ENCODE measurements around the gene SLC45A3.
"Not testable (repeated sequence)": the region's sequence is repeated elsewhere in the genome, so short reads cannot be mapped to it uniquely, and the experiment has no call there.

SLC45A3 gene

DNA sequence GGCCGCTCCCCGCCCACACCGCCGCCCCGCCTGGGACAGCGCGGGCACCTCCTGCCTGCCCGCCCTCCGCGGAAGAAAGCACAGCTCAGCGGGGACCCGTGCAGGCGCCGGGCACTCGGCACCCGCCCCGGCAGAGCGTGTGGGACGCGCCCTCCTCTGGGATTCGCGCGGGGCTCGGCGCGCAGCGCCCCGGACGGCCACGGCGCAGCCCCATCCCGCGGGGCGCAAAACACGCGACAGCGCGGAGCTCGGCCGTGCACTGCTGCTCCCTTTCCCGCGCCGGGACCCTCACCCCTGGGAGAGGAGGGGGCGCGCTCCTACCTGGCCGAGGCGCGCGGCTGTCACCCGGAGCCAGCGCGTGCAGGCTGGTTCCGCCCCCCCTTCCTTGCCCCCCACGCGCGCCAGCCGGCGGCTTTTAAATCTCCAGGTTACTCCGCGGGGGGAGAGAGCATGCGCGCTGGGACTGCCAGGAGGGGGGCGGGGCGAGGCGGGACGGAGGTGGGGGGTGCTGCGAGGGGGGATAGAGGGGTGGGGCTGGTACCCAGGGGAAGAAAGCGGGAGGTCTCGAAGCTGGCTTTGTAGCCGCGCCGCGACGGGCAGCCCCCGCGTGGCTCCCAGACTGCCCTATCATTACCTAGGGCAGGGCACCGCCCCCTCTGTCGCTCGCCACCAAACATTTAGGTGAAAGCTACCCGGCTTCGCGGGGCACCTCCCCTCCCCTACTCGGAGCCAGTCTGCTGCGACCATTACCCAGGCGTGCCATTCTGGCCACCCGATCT lies at the start of gene SLC45A3:
Gene SLC45A3, minus strand, starts transcription at position 437 of the 779 bp plus-strand sequence. CDS start 15,853 bp downstream, outside the sequence.
- in situ Hi-C loops (cut with HindIII; ENCODE audit: low sequenced_read_pairs) = no loop called here
- DNase-seq (ENCODE audit: low read depth, low spot score) = no peak
- peak within 1 kb of the TSS; percentile 51 for H3K4me3 ChIP-seq (ENCODE audit: low read depth, low read length)
- no peak for TF ChIP-seq CTCF (IDR thresholded peaks at IDR 0.05; ENCODE audit: low read depth, low read length)

DNA sequence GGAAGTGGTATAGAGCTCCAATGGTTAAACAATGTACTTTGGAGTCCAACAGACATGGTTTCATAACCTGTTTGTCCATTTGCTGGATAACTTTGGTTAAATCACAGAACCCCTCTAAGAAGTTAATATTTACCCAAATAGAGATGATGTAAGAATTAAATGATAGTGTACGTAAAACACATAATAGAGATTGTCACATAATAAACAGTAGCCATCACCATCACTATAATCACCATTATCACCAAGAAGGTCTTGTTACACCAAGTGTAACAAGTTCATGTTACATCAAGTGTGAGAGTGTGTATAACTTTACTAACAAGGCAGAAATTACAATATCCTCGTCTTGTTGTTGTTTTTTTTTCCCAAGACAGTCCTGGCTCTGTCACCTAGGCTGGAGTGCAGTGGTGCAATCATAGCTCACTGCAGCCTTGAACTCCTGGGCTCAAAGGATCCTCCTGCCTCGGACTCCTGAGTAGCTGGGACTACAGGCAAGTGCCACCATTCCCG lies 46.4 kb upstream of the SLC45A3 start:
- H3K4me3 ChIP-seq (ENCODE audit: low read depth, low read length) = no peak overlapping the region
- TF ChIP-seq CTCF (IDR thresholded peaks at IDR 0.05; ENCODE audit: low read depth, low read length) = no peak
- in situ Hi-C loops (cut with HindIII; ENCODE audit: low sequenced_read_pairs) = no loop called here
- no peak for DNase-seq (ENCODE audit: low read depth, low spot score)

DNA sequence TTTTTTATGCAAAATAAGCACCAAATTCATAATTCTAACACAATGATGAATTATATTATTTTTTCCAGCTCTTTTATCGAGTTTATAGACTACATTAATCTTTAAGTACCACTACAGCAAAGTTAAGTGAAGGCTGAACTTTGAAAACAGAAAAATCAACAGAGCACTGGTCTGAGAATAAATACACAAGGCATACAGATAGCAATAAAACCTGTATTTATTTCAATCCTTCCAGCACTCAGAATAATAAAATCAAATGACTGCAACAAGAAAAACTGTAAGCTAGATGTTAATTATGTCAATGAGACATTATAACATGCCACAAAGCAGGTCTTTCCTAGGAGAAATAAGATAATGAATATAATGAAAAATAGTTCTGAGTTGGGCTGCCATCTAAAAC lies 45.2 kb upstream of the SLC45A3 start:
- H3K4me3 ChIP-seq (ENCODE audit: low read depth, low read length) = no peak overlapping the region
- TF ChIP-seq CTCF (IDR thresholded peaks at IDR 0.05; ENCODE audit: low read depth, low read length) = no peak
- in situ Hi-C loops (cut with HindIII; ENCODE audit: low sequenced_read_pairs) = no loop called here
- DNase-seq (ENCODE audit: low read depth, low spot score) = no peak

GRCh38 chr1:205720740-205721139 lies 40.4 kb upstream of the SLC45A3 start:
- in situ Hi-C loops (cut with HindIII; ENCODE audit: low sequenced_read_pairs); DNase-seq (ENCODE audit: low read depth, low spot score); H3K4me3 ChIP-seq (ENCODE audit: low read depth, low read length): not testable (repeated sequence)

GRCh38 chr1:205719762-205720161 lies 39.5 kb upstream of the SLC45A3 start:
- in situ Hi-C loops (cut with HindIII; ENCODE audit: low sequenced_read_pairs) = no loop called here
- TF ChIP-seq CTCF (IDR thresholded peaks at IDR 0.05; ENCODE audit: low read depth, low read length) = no peak
- DNase-seq (ENCODE audit: low read depth, low spot score) = no peak
- H3K4me3 ChIP-seq (ENCODE audit: low read depth, low read length) = no peak overlapping the region

- no peak overlapping the region for H3K4me3 ChIP-seq (ENCODE audit: low read depth, low read length)
- TF ChIP-seq CTCF (IDR thresholded peaks at IDR 0.05; ENCODE audit: low read depth, low read length) = no peak
- in situ Hi-C loops (cut with HindIII; ENCODE audit: low sequenced_read_pairs) = no loop called here
- no peak for DNase-seq (ENCODE audit: low read depth, low spot score)
Observed at GRCh38 chr1:205719015-205719414, 38.7 kb upstream of the SLC45A3 start.

- no peak overlapping the region for H3K4me3 ChIP-seq (ENCODE audit: low read depth, low read length)
- no peak for DNase-seq (ENCODE audit: low read depth, low spot score)
- in situ Hi-C loops (cut with HindIII; ENCODE audit: low sequenced_read_pairs) = no loop called here
- TF ChIP-seq CTCF (IDR thresholded peaks at IDR 0.05; ENCODE audit: low read depth, low read length) = no peak
Observed at GRCh38 chr1:205716371-205717132, 36.2 kb upstream of the SLC45A3 start.

All from astrocyte of the spinal cord (primary cell).